Stimulated activated CD8-positive, alpha-beta memory T cell treated with anti-CD3 and anti-CD28 coated beads, Interleukin-2, amount 100 ng/mL, for 1 hour (primary cell): Measurements from ENCODE around the gene ANKS6.
"Not testable (repeated sequence)": the region's sequence is repeated elsewhere in the genome, so short reads cannot be mapped to it uniquely, and the experiment has no call there.

Experiments
- DNase-seq, 2 donors: peaks; one replicate each; pipeline ENCODE4 v3.0.0-alpha.2; 2020; ENCODE audit warnings: low read depth in 2 of 2

ANKS6 gene

GRCh38 chr9:98702835-98703380 is 93.4 kb downstream of the ANKS6 start:
- no peak for DNase-seq

GRCh38 chr9:98702340-98702739 is 94.0 kb downstream of the ANKS6 start:
- no peak for DNase-seq

- no peak for DNase-seq
Measured at GRCh38 chr9:98701576-98701975, 94.8 kb downstream of the ANKS6 start.

- no peak for DNase-seq
Measured at GRCh38 chr9:98700801-98701200, 95.6 kb downstream of the ANKS6 start.

GRCh38 chr9:98698856-98699255 is 97.5 kb downstream of the ANKS6 start:
- DNase-seq, result no peak

GRCh38 chr9:98694943-98695342 is 101.4 kb downstream of the ANKS6 start:
- DNase-seq, result no peak

GRCh38 chr9:98692392-98692791 is 104.0 kb downstream of the ANKS6 start:
- DNase-seq, result no peak

GRCh38 chr9:98691890-98692289 is 104.5 kb downstream of the ANKS6 start:
- DNase-seq, result no peak

- DNase-seq, result no peak
Measured at GRCh38 chr9:98690686-98691085, 105.7 kb downstream of the ANKS6 start.

GRCh38 chr9:98688710-98689495 is 107.5 kb downstream of the ANKS6 start:
- no peak for DNase-seq

- DNase-seq, result no peak
Measured at GRCh38 chr9:98687911-98688310, 108.4 kb downstream of the ANKS6 start.

GRCh38 chr9:98686961-98687855 is 109.1 kb downstream of the ANKS6 start:
- no peak for DNase-seq

- DNase-seq, result not testable (repeated sequence)
Measured at GRCh38 chr9:98684816-98685215, 111.5 kb downstream of the ANKS6 start.
